K562 (cell line): Measurements from ENCODE around the gene ATP6V0D1. TPM values are rescaled to one million over a fixed set of nuclear protein-coding genes. Genes with fewer than 3 reads are reported as not detected.
A peak's percentile ranks its signal among the peaks of the same experiment; 100 is the strongest.

ENCODE experiments used
- ATAC-seq: fragments of 200-7000 bp; cut with Tn5 transposase; 3 replicates; pipeline ENCODE4 v1.9.1; 2020; ENCODE audit warnings: moderate library complexity
- BruUV-seq: library from RNA; stranded (reverse); fragments of 400-500 nt; replicated peaks from 2 replicates; lab custom pipeline; 2021; lab: Mats Ljungman, UMichigan
- CTCF ChIA-PET: fragments of 300-600 bp; formaldehyde crosslinking; extraction: SDS; loops from one replicate; lab custom pipeline; 2021; ENCODE audit warnings: low intra/inter-chr PET ratio; lab: Yijun Ruan, JAX
- POLR2A ChIA-PET: fragments of 300-600, 350-650 bp; sonication (Branson Sonifier 250); formaldehyde crosslinking; extraction: SDS; loops from one replicate; lab custom pipeline; 2021; ENCODE audit warnings: antibody characterized with exemption, inconsistent platforms; lab: Yijun Ruan, JAX
- DNase-seq, 4 experiments: peaks; one replicate each; pipeline versions ENCODE4 v3.0.0 to v3.0.0-alpha.2; 2011 to 2018; ENCODE audit warnings: low spot score in 3 of 4, mixed read lengths in 3 of 4; ENCODE audit errors: extremely low read depth in 1 of 4
- FAIRE-seq: peaks from 2 replicates; lab custom pipeline; 2011; peaks lifted over from hg19 to GRCh38; lab: Jason Lieb, UNC
- H2AFZ ChIP-seq: 2 replicates; pipeline ENCODE4 v1.6.0; 2011; ENCODE audit warnings: low read depth, low read length, control low read depth, inconsistent platforms
- H3K27ac ChIP-seq: fragments of 200-600 bp; 3 replicates; pipeline ENCODE4 v1.8.0; 2011; ENCODE audit warnings: low read depth, mild to moderate bottlenecking, control low read depth, inconsistent platforms, low read length, moderate library complexity, mixed read lengths; ENCODE audit errors: extremely low read depth
- H3K27me3 ChIP-seq, 2 experiments: fragments of 300-600 bp in 1 of 2; 2 replicates in 1 of 2; 3 replicates in 1 of 2; pipeline versions ENCODE4 v1.6.0 to v1.8.0; 2011; ENCODE audit warnings: inconsistent platforms in 2 of 2, low read length in 2 of 2, mild to moderate bottlenecking in 1 of 2, mixed read lengths in 1 of 2, moderate library complexity in 1 of 2; ENCODE audit not compliant: control insufficient read depth in 2 of 2, insufficient read depth in 2 of 2
- H3K36me3 ChIP-seq: fragments of 300-600 bp; 3 replicates; pipeline ENCODE4 v1.8.0; 2011; ENCODE audit warnings: mild to moderate bottlenecking, low read length, inconsistent platforms; ENCODE audit not compliant: control insufficient read depth, insufficient read depth
- H3K4me1 ChIP-seq, 2 experiments: fragments of 200-600 bp in 1 of 2; replicated peaks in 1 of 2; 2 replicates in 1 of 2; 3 replicates in 1 of 2; pipeline versions ENCODE4 v1.5.1 to v1.8.0; 2011; ENCODE audit warnings: inconsistent platforms in 2 of 2, low read length in 2 of 2, mild to moderate bottlenecking in 1 of 2, mixed read lengths in 1 of 2, moderate library complexity in 1 of 2; ENCODE audit not compliant: control insufficient read depth in 2 of 2, insufficient read depth in 2 of 2
- H3K4me2 ChIP-seq: 2 replicates; pipeline ENCODE4 v1.6.1; 2011; ENCODE audit warnings: low read length, control low read depth, inconsistent platforms, mixed read lengths; ENCODE audit not compliant: insufficient read depth
- H3K4me3 ChIP-seq: fragments of 200-600 bp; sonication (generic), shearing (Covaris generic); 2 replicates; pipeline ENCODE4 v1.5.1; 2016; ENCODE audit warnings: control low read depth, inconsistent platforms
- H3K79me2 ChIP-seq: fragments of 200-600 bp; 3 replicates; pipeline ENCODE4 v1.8.0; 2011; ENCODE audit warnings: low read length, inconsistent platforms; ENCODE audit not compliant: control insufficient read depth, insufficient read depth
- H3K9ac ChIP-seq, 2 experiments: 2 replicates each; pipeline versions ENCODE4 v1.6.0 to v1.6.1; 2011; ENCODE audit warnings: low read depth in 2 of 2, low read length in 2 of 2, control low read depth in 1 of 2, inconsistent platforms in 1 of 2, mild to moderate bottlenecking in 1 of 2, mixed read lengths in 1 of 2; ENCODE audit not compliant: insufficient read depth in 1 of 2
- H3K9me1 ChIP-seq: one replicate; pipeline ENCODE4 v1.6.0; 2011; ENCODE audit warnings: inconsistent platforms, mild to moderate bottlenecking, low read length, moderate library complexity; ENCODE audit not compliant: control insufficient read depth, insufficient read depth
- H3K9me3 ChIP-seq: replicated peaks from 2 replicates; pipeline ENCODE4 v1.5.1; 2011; ENCODE audit warnings: low read depth, low read length, inconsistent platforms; ENCODE audit not compliant: control insufficient read depth, insufficient read depth
- H4K20me1 ChIP-seq: replicated peaks from 2 replicates; pipeline ENCODE4 v1.6.1; 2011; ENCODE audit warnings: low read length, inconsistent platforms, mixed read lengths; ENCODE audit not compliant: control insufficient read depth, insufficient read depth
- ZNF24 ChIP-seq: fragments of 450-650 bp; IDR thresholded peaks from 2 replicates; pipeline ENCODE4 v1.6.1; 2016
- WGBS: fragments of 100-300 bp; shearing (Covaris generic); methylation state at CpG from one replicate; pipeline ENCODE4 v1.1.6; 2016; ENCODE audit warnings: low coverage, mixed read lengths; ENCODE audit not compliant: insufficient coverage; ENCODE audit errors: missing lambda C conversion rate; 5-methylcytosine and 5-hydroxymethylcytosine counted together
- in situ Hi-C: fragments of 300-500 bp; cut with MboI; formaldehyde crosslinking; loops from 4 replicates; pipeline ENCODE4 v1.15.0; 2018; ENCODE audit warnings: inconsistent platforms, mixed read lengths
- intact Hi-C: fragments of 100-400 bp; cut with micrococcal nuclease; formaldehyde crosslinking; loops from 2 replicates; pipeline ENCODE4 v1.14.2; 2022
- polyA plus RNA-seq, 8 experiments: library from polyadenylated mRNA; depleted of rRNA in 4 of 8; stranded (reverse) in 5 of 8; unstranded in 3 of 8; fragments of >200 nt; fragmentation: Nextera tagmentation in 2 of 8; fragmentation: Illumina TruSeq in 1 of 8; extraction: Ambion mirVana in 2 of 8; extraction: Trizol in 1 of 8; gene quantifications; 2 replicates each; pipeline versions ENCODE4 v1.2.1 to v1.2.3, GENCODE V29; 2011 to 2014; ENCODE audit warnings: inconsistent platforms in 1 of 8, missing spikeins in 1 of 8
- total RNA-seq, 7 experiments: library from RNA; depleted of rRNA in 6 of 7; stranded (reverse); fragments of >200 nt in 6 of 7; fragmentation: Illumina TruSeq in 2 of 7; extraction: Trizol in 2 of 7; gene quantifications; 2 replicates each; pipeline versions ENCODE4 v1.2.1 to v1.2.3, GENCODE V29; 2011 to 2021; ENCODE audit warnings: low replicate concordance in 1 of 7
- TF ChIP-seq, protein P1 (sequence below): sonication (generic); formaldehyde crosslinking; IDR thresholded peaks from 2 replicates; pipeline ENCODE4 v1.8.0; 2022; ENCODE audit warnings: missing genetic modification reagents, mild to moderate bottlenecking, moderate library complexity, borderline replicate concordance
- TF ChIP-seq, protein P2 (sequence below): sonication (generic); formaldehyde crosslinking; IDR thresholded peaks from 2 replicates; pipeline ENCODE4 v1.8.0; 2023; ENCODE audit warnings: mild to moderate bottlenecking, missing genetic modification reagents
- TF ChIP-seq, protein P3 (sequence below): sonication (generic); formaldehyde crosslinking; IDR thresholded peaks from 2 replicates; pipeline ENCODE4 v1.8.1; 2023; ENCODE audit warnings: mild to moderate bottlenecking, missing genetic modification reagents, moderate library complexity

Gene ATP6V0D1
- total and polyA plus RNA-seq, 9 of the 15 experiments (the other 6 are each of a cell fraction or from before 2014, with no cell fraction given), result 23.2 to 69.7 (median 45.6) TPM

DNA sequence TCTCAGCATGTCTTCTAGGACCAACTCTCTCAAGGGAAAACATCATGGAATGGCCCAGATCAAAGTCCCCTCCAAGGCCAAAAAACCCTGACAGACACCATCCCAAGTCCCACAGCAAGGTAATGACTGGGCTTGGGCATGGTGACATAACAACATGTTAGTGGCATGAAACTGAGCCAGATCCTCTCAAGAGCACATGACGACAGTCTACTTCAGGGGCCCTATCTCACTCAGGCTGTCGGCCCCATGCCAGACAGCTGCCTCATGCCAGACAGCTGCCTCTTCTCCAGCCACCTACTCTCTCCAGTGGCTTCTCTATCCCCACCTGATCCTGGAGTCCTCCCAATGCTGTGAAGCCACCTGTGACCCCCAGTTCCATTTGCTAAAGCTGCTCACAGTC lies 31.6 kb downstream of the ATP6V0D1 start:
- Histone ChIP-seq H3K4me3 (no peak overlapping the region), H4K20me1 (peaks cover 16% of the 10 kb centered on the region), H3K9me3 (no peaks in the 10 kb centered on the region), H3K4me1 (peaks cover 0 to 30% of the 10 kb centered on the region in 2 experiments; a peak in 2 of 5 replicates), H3K27ac (no peak overlapping the region), H3K79me2 (no peaks in the 10 kb centered on the region), H3K4me2 (no peak overlapping the region), H2AFZ (no peak overlapping the region), H3K9ac (0 out of 4 replicates have a peak overlapping the region, but pooled peaks of 1 of the 2 experiments have one; percentile 74), H3K9me1 (peaks cover 2% of the 10 kb centered on the region), H3K36me3 (peaks cover 77% of the 10 kb centered on the region; the same call in 2 of the 3 replicates), H3K27me3 (no peaks in the 10 kb centered on the region)
- no TSS peak for BruUV-seq
- ChIA-PET CTCF (no interaction called here), POLR2A (interaction anchor here (0.5 to 1.3 kb wide), 2 partner anchors 13 to 27 kb away, joined by 3 to 4 read pairs; no protein-coding TSS in a partner anchor)
- no peak for ATAC-seq
- intact Hi-C loops (no loop called here), in situ Hi-C loops (no loop called here)
- 100% methylated on average over 2 of the region's 2 CpGs for WGBS
- TF ChIP-seq, protein P1, sequence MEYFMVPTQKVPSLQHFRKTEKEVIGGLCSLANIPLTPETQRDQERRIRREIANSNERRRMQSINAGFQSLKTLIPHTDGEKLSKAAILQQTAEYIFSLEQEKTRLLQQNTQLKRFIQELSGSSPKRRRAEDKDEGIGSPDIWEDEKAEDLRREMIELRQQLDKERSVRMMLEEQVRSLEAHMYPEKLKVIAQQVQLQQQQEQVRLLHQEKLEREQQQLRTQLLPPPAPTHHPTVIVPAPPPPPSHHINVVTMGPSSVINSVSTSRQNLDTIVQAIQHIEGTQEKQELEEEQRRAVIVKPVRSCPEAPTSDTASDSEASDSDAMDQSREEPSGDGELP (CRISPR knock-in tag), result no peak
- no peak for TF ChIP-seq ZNF24
- TF ChIP-seq, protein P2, sequence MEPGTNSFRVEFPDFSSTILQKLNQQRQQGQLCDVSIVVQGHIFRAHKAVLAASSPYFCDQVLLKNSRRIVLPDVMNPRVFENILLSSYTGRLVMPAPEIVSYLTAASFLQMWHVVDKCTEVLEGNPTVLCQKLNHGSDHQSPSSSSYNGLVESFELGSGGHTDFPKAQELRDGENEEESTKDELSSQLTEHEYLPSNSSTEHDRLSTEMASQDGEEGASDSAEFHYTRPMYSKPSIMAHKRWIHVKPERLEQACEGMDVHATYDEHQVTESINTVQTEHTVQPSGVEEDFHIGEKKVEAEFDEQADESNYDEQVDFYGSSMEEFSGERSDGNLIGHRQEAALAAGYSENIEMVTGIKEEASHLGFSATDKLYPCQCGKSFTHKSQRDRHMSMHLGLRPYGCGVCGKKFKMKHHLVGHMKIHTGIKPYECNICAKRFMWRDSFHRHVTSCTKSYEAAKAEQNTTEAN (CRISPR knock-in tag), result no peak
- TF ChIP-seq, protein P3, sequence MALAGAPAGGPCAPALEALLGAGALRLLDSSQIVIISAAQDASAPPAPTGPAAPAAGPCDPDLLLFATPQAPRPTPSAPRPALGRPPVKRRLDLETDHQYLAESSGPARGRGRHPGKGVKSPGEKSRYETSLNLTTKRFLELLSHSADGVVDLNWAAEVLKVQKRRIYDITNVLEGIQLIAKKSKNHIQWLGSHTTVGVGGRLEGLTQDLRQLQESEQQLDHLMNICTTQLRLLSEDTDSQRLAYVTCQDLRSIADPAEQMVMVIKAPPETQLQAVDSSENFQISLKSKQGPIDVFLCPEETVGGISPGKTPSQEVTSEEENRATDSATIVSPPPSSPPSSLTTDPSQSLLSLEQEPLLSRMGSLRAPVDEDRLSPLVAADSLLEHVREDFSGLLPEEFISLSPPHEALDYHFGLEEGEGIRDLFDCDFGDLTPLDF, result no peak
- no peak for DNase-seq
- FAIRE-seq, result no peak
